B cell (primary cell): ENCODE measurements around the gene DGKB.

Source experiments
- EZH2 ChIP-seq: IDR thresholded peaks from 2 replicates; pipeline ENCODE4 v1.6.1; 2012; ENCODE audit warnings: borderline replicate concordance, low read depth, mild to moderate bottlenecking, moderate library complexity, low read length; ENCODE audit not compliant: insufficient read depth, poor library complexity, severe bottlenecking
- TF ChIP-seq, protein P1 (sequence below): fragments of 200-600 bp; IDR thresholded peaks from one replicate; pipeline ENCODE4 v1.8.0; 2022; ENCODE audit warnings: antibody characterized with exemption, mild to moderate bottlenecking

DNA sequence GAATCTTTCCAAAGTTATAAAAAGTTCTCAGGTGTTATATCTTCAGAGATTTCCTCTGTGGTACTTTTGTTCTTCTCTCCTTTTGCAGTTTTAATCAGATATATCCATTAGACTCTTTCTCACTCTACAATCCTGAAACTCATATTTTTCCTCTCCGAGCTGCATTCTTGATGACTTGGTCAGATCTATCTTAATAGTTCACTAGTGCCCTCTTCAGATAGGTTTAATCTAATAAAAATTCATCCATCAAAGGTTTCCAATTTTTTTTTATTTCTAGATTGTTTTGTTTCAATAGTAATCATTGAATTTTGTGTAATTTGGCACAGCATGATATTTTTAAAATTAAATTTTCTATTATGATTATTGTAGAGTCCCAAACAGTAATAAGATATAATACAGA, 21.8 kb upstream of the DGKB start:
- TF ChIP-seq, protein P1, sequence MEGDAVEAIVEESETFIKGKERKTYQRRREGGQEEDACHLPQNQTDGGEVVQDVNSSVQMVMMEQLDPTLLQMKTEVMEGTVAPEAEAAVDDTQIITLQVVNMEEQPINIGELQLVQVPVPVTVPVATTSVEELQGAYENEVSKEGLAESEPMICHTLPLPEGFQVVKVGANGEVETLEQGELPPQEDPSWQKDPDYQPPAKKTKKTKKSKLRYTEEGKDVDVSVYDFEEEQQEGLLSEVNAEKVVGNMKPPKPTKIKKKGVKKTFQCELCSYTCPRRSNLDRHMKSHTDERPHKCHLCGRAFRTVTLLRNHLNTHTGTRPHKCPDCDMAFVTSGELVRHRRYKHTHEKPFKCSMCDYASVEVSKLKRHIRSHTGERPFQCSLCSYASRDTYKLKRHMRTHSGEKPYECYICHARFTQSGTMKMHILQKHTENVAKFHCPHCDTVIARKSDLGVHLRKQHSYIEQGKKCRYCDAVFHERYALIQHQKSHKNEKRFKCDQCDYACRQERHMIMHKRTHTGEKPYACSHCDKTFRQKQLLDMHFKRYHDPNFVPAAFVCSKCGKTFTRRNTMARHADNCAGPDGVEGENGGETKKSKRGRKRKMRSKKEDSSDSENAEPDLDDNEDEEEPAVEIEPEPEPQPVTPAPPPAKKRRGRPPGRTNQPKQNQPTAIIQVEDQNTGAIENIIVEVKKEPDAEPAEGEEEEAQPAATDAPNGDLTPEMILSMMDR: no peak
- TF ChIP-seq EZH2: no peak
